ENCODE data around the gene TBC1D3B. TPM values are rescaled to one million over a fixed set of nuclear protein-coding genes. Genes with fewer than 3 reads are reported as not detected.
"Not testable (repeated sequence)": the region's sequence is repeated elsewhere in the genome, so short reads cannot be mapped to it uniquely, and the experiment has no call there.

Gene TBC1D3B
- total RNA-seq, 4 donors from 2014 or later: 1.7 to 9.2 (median 5.0) TPM

DNA sequence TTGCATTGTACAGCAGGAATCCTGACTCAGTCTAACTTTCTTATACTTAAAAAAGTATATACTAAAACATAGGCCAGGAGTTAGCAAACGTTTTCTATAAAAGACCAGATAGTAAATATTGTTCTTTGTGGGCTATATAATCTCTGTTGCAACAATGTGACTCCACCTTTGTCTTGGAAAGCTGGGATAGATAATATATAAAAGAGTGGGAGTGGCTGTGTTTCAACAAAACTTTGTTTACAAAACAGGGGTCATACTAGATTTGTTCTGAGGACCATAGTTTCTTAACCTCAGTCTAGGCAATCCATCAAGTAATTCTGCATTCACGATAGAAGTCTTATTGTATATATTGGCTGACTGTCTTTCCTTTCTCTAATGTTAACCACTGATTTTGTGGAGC, 9.0 kb upstream of the TBC1D3B start:
- 28 to 52% methylated on average over 2 of the region's 2 CpGs for WGBS, 2 donors (ENCODE audit: low coverage in 1 of 2)
- H3K4me3 ChIP-seq: no peak overlapping the region
- H3K9me3 ChIP-seq: no peaks in the 10 kb centered on the region
- TF ChIP-seq POLR2A (IDR thresholded peaks at IDR 0.05) (no peak), POLR2AphosphoS5 (IDR thresholded peaks at IDR 0.05) (no peak), EP300 (IDR thresholded peaks at IDR 0.05) (no peak)
- TF ChIP-seq, protein P1, sequence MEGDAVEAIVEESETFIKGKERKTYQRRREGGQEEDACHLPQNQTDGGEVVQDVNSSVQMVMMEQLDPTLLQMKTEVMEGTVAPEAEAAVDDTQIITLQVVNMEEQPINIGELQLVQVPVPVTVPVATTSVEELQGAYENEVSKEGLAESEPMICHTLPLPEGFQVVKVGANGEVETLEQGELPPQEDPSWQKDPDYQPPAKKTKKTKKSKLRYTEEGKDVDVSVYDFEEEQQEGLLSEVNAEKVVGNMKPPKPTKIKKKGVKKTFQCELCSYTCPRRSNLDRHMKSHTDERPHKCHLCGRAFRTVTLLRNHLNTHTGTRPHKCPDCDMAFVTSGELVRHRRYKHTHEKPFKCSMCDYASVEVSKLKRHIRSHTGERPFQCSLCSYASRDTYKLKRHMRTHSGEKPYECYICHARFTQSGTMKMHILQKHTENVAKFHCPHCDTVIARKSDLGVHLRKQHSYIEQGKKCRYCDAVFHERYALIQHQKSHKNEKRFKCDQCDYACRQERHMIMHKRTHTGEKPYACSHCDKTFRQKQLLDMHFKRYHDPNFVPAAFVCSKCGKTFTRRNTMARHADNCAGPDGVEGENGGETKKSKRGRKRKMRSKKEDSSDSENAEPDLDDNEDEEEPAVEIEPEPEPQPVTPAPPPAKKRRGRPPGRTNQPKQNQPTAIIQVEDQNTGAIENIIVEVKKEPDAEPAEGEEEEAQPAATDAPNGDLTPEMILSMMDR (IDR thresholded peaks at IDR 0.05): no peak
- ATAC-seq: no peak
- peaks cover 0 to 23% (median 7%) of the 10 kb centered on the region in 3 donors for H3K4me1 ChIP-seq
- H3K27me3 ChIP-seq: peaks cover 35% of the 10 kb centered on the region
- no peaks in the 10 kb centered on the region for H3K36me3 ChIP-seq
- H3K27ac ChIP-seq: no peak overlapping the region

DNA sequence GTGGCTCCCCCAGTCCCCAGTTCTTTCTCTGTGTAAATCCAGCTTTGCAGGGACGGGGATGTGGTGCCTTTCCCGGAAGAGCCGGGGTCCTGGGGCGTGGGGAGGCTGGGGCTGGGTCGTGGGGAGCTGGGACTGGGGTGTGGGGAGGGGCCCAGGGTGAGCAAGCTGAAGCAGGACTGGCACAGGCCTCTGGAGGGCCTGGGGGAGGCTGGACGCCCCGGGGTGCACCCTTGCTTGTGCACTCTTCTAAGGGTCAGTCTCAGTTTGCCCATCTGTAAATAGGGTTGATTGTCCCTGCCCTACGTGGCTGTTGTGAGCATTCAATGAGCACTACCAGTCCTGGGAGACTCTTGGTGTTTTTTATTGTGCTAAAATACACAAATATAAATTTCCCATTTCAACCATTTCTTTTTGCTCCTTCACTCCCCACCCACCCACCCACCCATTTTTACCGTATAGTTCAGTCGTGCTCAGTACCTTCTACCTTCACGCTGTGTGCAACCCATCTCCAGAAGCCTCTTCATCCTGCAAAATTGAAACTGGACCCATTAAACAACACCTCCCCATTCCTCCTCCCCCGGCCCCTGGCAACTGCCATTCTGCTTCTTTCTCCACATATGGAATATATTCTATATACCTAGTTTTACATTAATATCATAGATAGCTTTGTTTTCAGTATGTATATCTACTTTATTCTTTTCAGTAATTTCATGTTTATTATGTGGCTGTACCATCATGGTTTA, 7.8 kb upstream of the TBC1D3B start:
- no peak for TF ChIP-seq POLR2AphosphoS5 (IDR thresholded peaks at IDR 0.05)
- TF ChIP-seq, protein P1 (IDR thresholded peaks at IDR 0.05): no peak
- TF ChIP-seq EP300 (IDR thresholded peaks at IDR 0.05): no peak
- no peak for TF ChIP-seq POLR2A (IDR thresholded peaks at IDR 0.05)
- Histone ChIP-seq H3K27me3 (peaks cover 35% of the 10 kb centered on the region), H3K27ac (peak overlapping the region in 1 of 4 donors; percentile 72), H3K36me3 (no peaks in the 10 kb centered on the region), H3K9me3 (no peaks in the 10 kb centered on the region), H3K4me1 (peaks cover 0 to 23% (median 7%) of the 10 kb centered on the region in 3 donors), H3K4me3 (peak overlapping the region in 1 of 2 donors; percentile 56)
- 86 to 90% methylated on average over 1 to 6 of the region's 12 CpGs for whole genome bisulfite sequencing, 2 donors (ENCODE audit: low coverage in 1 of 2)
- no peak for ATAC-seq

DNA sequence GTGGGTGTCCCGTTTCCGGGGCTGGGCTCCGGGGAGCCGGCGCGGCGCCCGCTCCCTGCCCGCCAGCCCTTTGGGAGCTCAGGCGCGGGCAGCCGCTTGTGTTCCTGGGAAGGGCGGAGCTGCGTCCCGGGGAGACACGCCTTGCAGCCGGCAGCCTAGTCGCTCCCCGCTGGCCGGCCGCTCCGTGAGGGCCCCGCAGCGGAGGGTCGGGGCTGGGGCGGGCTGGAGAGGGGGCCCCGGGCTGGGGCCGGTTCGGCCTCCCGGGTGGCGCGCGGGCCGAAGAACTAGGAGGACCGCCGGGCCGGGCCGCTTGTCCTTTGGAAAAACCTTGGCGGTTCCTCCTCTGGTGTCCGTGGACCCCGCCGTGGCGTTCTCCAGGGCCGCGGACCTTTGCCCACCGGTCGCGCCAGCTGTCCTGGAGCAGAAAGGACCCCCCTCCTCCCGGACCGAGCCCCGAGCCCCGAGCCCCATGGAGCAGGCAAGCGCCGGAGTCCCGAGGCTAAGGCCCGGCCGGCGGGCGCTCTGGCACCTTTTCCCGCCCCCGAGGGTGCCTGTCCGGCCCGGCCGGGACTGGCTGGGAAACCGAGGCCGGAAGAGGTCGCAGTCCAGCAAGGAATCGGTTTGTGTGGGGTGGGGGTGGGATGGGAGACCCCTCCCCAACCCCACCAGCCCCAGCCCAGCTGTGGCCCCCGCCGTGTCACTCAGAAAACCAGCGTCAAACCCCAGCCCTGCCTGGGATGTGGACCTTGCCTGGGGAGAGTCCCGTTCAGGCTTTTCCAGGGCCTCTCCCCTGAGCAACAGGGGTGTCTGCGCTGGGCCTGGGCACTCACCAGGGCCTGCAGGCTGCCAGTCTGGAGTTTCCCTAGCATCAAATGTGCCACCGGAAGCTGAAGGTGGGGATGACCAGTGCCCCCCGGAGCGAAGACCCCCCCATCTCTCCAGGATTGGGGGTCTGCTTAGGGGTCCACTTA, 6.8 kb upstream of the TBC1D3B start:
- Histone ChIP-seq H3K27me3 (peaks cover 35% of the 10 kb centered on the region), H3K4me1 (peaks cover 0 to 23% (median 7%) of the 10 kb centered on the region in 3 donors), H3K27ac (peak overlapping the region in 3 of 4 donors; percentile 48 to 72 (median 64)), H3K4me3 (peak overlapping the region; percentile 8 to 56), H3K36me3 (no peaks in the 10 kb centered on the region), H3K9me3 (no peaks in the 10 kb centered on the region)
- TF ChIP-seq, protein P1 (IDR thresholded peaks at IDR 0.05): peak in 1 of 4 experiments; percentile 15
- TF ChIP-seq POLR2AphosphoS5 (IDR thresholded peaks at IDR 0.05): no peak
- no peak for TF ChIP-seq POLR2A (IDR thresholded peaks at IDR 0.05)
- peak; percentile 81 for ATAC-seq
- no CpG with 5 or more reads among the region's 76 CpGs for WGBS, 2 donors (ENCODE audit: low coverage in 1 of 2)

DNA sequence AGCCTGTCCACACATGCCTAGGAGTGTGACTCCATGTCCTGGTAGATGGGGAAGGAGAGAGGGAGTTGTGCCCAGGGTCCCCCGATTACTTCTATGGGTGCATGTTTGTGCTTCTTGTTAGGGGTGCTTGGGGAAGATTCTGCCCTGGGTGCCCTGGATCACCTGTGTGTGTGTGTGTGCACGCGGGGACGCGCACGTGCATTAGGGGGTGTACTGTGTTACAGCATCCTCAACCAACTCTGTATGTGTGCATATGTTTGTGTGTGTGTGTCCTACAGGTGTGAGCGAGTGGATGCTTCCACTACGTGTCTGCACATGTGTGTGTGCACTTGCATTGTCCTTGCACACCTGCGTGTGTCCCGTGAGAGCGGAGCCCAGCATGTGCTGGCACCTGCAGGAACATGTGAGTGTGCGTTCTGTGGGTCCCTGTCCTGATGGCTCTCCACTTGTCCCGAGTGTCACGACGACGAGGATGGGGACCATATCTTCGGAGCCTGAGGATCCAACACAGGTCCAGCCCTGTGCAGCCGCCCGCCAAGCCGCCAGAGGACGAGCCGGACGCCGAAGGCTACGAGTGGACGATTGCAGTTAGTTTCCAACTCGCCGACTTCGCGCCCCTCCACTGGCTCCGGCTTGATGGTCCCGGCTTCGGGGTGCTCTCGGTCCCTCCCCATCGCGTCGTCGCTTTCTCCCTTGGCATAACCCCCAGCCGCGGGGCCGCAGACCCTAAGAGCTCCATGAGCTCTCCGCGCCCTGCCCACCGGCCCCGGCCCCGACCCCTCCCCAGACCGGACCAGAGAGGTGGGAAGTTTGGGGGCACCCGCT, 6.0 kb upstream of the TBC1D3B start:
- ATAC-seq: peak; percentile 41
- H3K27me3 ChIP-seq: peaks cover 35% of the 10 kb centered on the region
- peaks cover 0 to 23% (median 7%) of the 10 kb centered on the region in 3 donors for H3K4me1 ChIP-seq
- no peaks in the 10 kb centered on the region for H3K9me3 ChIP-seq
- TF ChIP-seq, protein P1 (IDR thresholded peaks at IDR 0.05): no peak
- TF ChIP-seq EP300 (IDR thresholded peaks at IDR 0.05): no peak
- TF ChIP-seq POLR2AphosphoS5 (IDR thresholded peaks at IDR 0.05): no peak
- no peak for TF ChIP-seq POLR2A (IDR thresholded peaks at IDR 0.05)
- WGBS, 2 donors (ENCODE audit: low coverage in 1 of 2): 36% methylated on average over 21 of the region's 48 CpGs; no CpG with 5 or more reads in 1 of the 2 donors
- peak overlapping the region in 2 of 4 donors; percentile 48 to 72 for H3K27ac ChIP-seq
- H3K36me3 ChIP-seq: no peaks in the 10 kb centered on the region
- peak overlapping the region; percentile 8 to 56 for H3K4me3 ChIP-seq

DNA sequence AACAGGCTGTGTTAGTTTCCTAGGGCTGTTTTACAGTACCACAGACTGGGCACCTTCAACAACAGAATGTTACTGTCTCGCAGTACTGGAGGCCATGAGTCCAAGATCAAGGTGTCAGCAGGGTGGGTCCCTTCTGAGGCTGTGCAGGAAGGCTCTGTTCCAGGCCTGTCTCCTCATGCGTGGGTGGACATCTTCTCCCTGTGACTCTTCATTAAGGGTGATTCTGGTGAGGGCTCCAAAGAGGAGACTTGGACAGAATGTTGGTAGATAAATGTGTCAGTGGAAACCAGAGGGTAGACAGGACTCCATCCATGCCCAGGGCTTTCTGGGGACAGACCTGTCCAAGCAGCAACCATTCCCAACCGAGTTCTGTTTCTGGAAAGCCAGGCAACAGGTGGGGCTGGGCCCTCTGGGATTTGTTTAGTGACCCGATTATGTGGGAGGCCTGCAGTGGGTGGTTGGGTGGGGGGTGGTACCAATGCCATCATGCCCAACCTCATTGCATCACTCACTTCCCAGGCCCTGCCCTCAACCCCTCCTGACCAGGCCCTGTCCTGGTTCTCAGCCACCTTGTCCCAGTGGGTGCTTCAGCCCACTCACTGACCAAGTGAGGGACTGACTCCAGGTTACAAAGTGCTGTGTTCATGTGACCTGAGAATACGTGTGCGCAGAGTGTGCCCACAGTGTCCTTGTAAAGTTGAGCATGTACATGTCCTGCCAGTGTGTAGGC, 5.2 kb upstream of the TBC1D3B start:
- WGBS, 2 donors (ENCODE audit: low coverage in 1 of 2): 90 to 92% methylated on average over 2 of the region's 6 CpGs
- not testable (repeated sequence) for H3K36me3 ChIP-seq, H3K9me3 ChIP-seq, H3K4me3 ChIP-seq, H3K27ac ChIP-seq, ATAC-seq
- peaks cover 35% of the 10 kb centered on the region for H3K27me3 ChIP-seq
- H3K4me1 ChIP-seq: peaks cover 0 to 23% (median 7%) of the 10 kb centered on the region in 3 donors

DNA sequence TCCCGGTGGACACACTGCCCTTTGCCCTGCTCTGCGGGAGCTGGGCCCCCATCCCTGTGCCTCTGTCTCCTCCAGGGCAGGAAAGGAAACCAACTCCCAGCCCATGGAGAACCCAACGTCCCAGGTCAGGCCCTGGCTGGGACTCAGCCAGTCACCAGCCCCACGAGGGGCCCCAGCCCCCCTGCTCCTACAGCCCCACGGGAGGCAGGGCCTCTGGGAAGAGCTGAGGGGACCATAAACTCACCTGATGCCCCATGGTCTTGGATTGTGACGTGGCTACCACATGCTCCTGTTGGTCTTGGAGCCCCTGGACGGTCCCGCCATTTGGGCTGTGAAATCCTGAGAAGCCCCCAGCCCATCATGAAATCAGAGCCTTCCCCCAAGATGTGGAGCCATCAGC, 7.6 kb downstream of the TBC1D3B start:
- H3K4me1 ChIP-seq, H3K9me3 ChIP-seq, ATAC-seq, H3K27ac ChIP-seq, H3K36me3 ChIP-seq, H3K27me3 ChIP-seq, H3K4me3 ChIP-seq: not testable (repeated sequence)
- no CpG with 5 or more reads among the region's 8 CpGs for WGBS, 2 donors (ENCODE audit: low coverage in 1 of 2)

Data from gastroesophageal sphincter (tissue), 4 donors.